HEK293 (cell line): ENCODE results near the gene PCDHAC2.

Experiments
- CTCF ChIA-PET: fragments of 350-600 bp; formaldehyde crosslinking; extraction: SDS; loops from one replicate; lab custom pipeline; 2021; ENCODE audit warnings: antibody characterized with exemption; lab: Yijun Ruan, JAX
- POLR2A ChIA-PET: fragments of 300-600 bp; formaldehyde crosslinking; extraction: SDS; loops from one replicate; lab custom pipeline; 2020; ENCODE audit warnings: antibody characterized with exemption, inconsistent platforms; lab: Yijun Ruan, JAX
- H3K27ac ChIP-seq: fragments of 200-500 bp; sonication (Bioruptor generic); 2 replicates; pipeline ENCODE4 v1.5.1; 2014; ENCODE audit warnings: low read depth, low read length, control low read depth, inconsistent platforms; ENCODE audit errors: extremely low read depth
- H3K36me3 ChIP-seq, 2 experiments: fragments of 200-500 bp in 1 of 2; sonication (Bioruptor generic) in 1 of 2; 1 replicate in 1 of 2; 2 replicates in 1 of 2; pipeline ENCODE4 v1.5.1; 2014 to 2017; ENCODE audit warnings: inconsistent platforms in 2 of 2, low read length in 2 of 2; ENCODE audit not compliant: control insufficient read depth in 2 of 2, insufficient read depth in 1 of 2
- H3K4me1 ChIP-seq: fragments of 200-500 bp; sonication (Bioruptor generic); 2 replicates; pipeline ENCODE4 v1.5.1; 2014; ENCODE audit warnings: mild to moderate bottlenecking, low read length, inconsistent platforms; ENCODE audit not compliant: control insufficient read depth, insufficient read depth
- H3K4me3 ChIP-seq: 2 replicates; pipeline ENCODE4 v1.5.1; 2011; ENCODE audit warnings: low read depth, mild to moderate bottlenecking, control low read depth, low read length, moderate library complexity
- H3K9me3 ChIP-seq: fragments of 200-500 bp; sonication (Bioruptor generic); 2 replicates; pipeline ENCODE4 v1.5.1; 2014; ENCODE audit warnings: low read depth, low read length, inconsistent platforms; ENCODE audit not compliant: control insufficient read depth, insufficient read depth
- ATF2 ChIP-seq: fragments of 450-650 bp; formaldehyde crosslinking; IDR thresholded peaks from 2 replicates; pipeline ENCODE4 v1.5.1; 2016; ENCODE audit warnings: missing biosample characterization, missing genetic modification characterization, low read depth
- GLI2 ChIP-seq: fragments of 450-650 bp; formaldehyde crosslinking; IDR thresholded peaks from 2 replicates; pipeline ENCODE4; 2017; ENCODE audit warnings: missing biosample characterization, missing genetic modification characterization, low read depth, borderline replicate concordance
- OSR2 ChIP-seq: fragments of 450-650 bp; formaldehyde crosslinking; IDR thresholded peaks from 2 replicates; pipeline ENCODE4 v1.5.1; 2016; ENCODE audit warnings: missing biosample characterization, missing genetic modification characterization
- PRDM10 ChIP-seq: fragments of 450-650 bp; formaldehyde crosslinking; IDR thresholded peaks from 2 replicates; pipeline ENCODE4 v1.5.1; 2016; ENCODE audit warnings: missing biosample characterization, missing genetic modification characterization
- SCRT1 ChIP-seq: fragments of 450-650 bp; formaldehyde crosslinking; IDR thresholded peaks from 2 replicates; pipeline ENCODE4 v1.5.1; 2016; ENCODE audit warnings: missing biosample characterization, missing genetic modification characterization, borderline replicate concordance
- ZBTB1 ChIP-seq: fragments of 450-650 bp; formaldehyde crosslinking; IDR thresholded peaks from 2 replicates; pipeline ENCODE4 v1.5.1; 2016; ENCODE audit warnings: missing biosample characterization, missing genetic modification characterization
- ZBTB7A ChIP-seq: fragments of 450-650 bp; formaldehyde crosslinking; IDR thresholded peaks from 2 replicates; pipeline ENCODE4 v1.5.1; 2016; ENCODE audit warnings: low read depth, missing biosample characterization, missing genetic modification characterization
- ZNF10 ChIP-seq: fragments of 450-650 bp; formaldehyde crosslinking; IDR thresholded peaks from 2 replicates; pipeline ENCODE4 v1.5.1; 2017; ENCODE audit warnings: missing biosample characterization, missing genetic modification characterization
- ZNF133 ChIP-seq: fragments of 450-650 bp; formaldehyde crosslinking; IDR thresholded peaks from 2 replicates; pipeline ENCODE4 v1.5.1; 2016; ENCODE audit warnings: missing biosample characterization, missing genetic modification characterization
- ZNF138 ChIP-seq: fragments of 450-650 bp; formaldehyde crosslinking; IDR thresholded peaks from 2 replicates; pipeline ENCODE4 v1.5.1; 2016; ENCODE audit warnings: missing biosample characterization, missing genetic modification characterization, borderline replicate concordance
- ZNF175 ChIP-seq: fragments of 450-650 bp; formaldehyde crosslinking; IDR thresholded peaks from 2 replicates; pipeline ENCODE4 v1.5.1; 2016; ENCODE audit warnings: missing biosample characterization, missing genetic modification characterization
- ZNF280C ChIP-seq: fragments of 450-650 bp; formaldehyde crosslinking; IDR thresholded peaks from 2 replicates; pipeline ENCODE4 v1.5.1; 2016; ENCODE audit warnings: missing biosample characterization, missing genetic modification characterization
- ZNF513 ChIP-seq: fragments of 450-650 bp; IDR thresholded peaks from 2 replicates; pipeline ENCODE4 v1.5.1; 2018; ENCODE audit warnings: missing biosample characterization, missing genetic modification characterization
- ZNF518A ChIP-seq: fragments of 450-650 bp; formaldehyde crosslinking; conservative IDR thresholded peaks from 2 replicates; pipeline ENCODE4 v1.5.1; 2016; ENCODE audit warnings: low read depth, missing biosample characterization, missing genetic modification characterization
- ZNF621 ChIP-seq: fragments of 450-650 bp; formaldehyde crosslinking; IDR thresholded peaks from 2 replicates; pipeline ENCODE4 v1.5.1; 2017; ENCODE audit warnings: missing biosample characterization, missing genetic modification characterization
- ZNF670 ChIP-seq: fragments of 450-650 bp; formaldehyde crosslinking; IDR thresholded peaks from 2 replicates; pipeline ENCODE4 v1.5.1; 2016; ENCODE audit warnings: missing biosample characterization, missing genetic modification characterization, low read depth
- ZNF830 ChIP-seq: fragments of 450-650 bp; IDR thresholded peaks from 2 replicates; pipeline ENCODE4 v1.5.0; 2018; ENCODE audit warnings: missing biosample characterization, missing genetic modification characterization, low read depth, mild to moderate bottlenecking, moderate library complexity
- ZSCAN30 ChIP-seq: fragments of 450-650 bp; IDR thresholded peaks from 2 replicates; pipeline ENCODE4 v1.5.1; 2018; ENCODE audit warnings: missing biosample characterization, mild to moderate bottlenecking, missing genetic modification characterization, moderate library complexity
- ZXDB ChIP-seq: fragments of 450-650 bp; formaldehyde crosslinking; IDR thresholded peaks from 2 replicates; pipeline ENCODE4 v1.5.1; 2016; ENCODE audit warnings: missing biosample characterization, missing genetic modification characterization

PCDHAC2 gene

GRCh38 chr5:140951636-140952035 lies 14.6 kb upstream of the PCDHAC2 start:
- no peak overlapping the region for H3K27ac ChIP-seq
- ChIA-PET POLR2A (no interaction called here), CTCF (interaction anchor here (1.1 kb wide), 1 partner anchor 88 kb away, joined by 3 read pairs; no protein-coding TSS in a partner anchor)
- no peaks in the 10 kb centered on the region for H3K36me3 ChIP-seq
- TF ChIP-seq PRDM10 (tag by site-specific recombination) (no peak), ZNF830 (tag by site-specific recombination) (no peak), ZXDB (tag by site-specific recombination) (no peak), ZBTB1 (tag by site-specific recombination) (no peak), ZNF670 (tag by site-specific recombination) (no peak), ZNF133 (no peak), OSR2 (no peak), ZNF175 (tag by site-specific recombination) (no peak), GLI2 (tag by site-specific recombination) (no peak), SCRT1 (tag by site-specific recombination) (no peak), ZNF138 (tag by site-specific recombination) (no peak), ZNF621 (tag by site-specific recombination) (no peak), ZNF513 (tag by site-specific recombination) (no peak), ZSCAN30 (tag by site-specific recombination) (no peak), ZNF10 (no peak), ATF2 (tag by site-specific recombination) (no peak), ZBTB7A (tag by site-specific recombination) (no peak), ZNF518A (tag by site-specific recombination) (no peak), ZNF280C (tag by site-specific recombination) (no peak)
- no peaks in the 10 kb centered on the region for H3K4me1 ChIP-seq
- H3K4me3 ChIP-seq = no peak overlapping the region
- no peaks in the 10 kb centered on the region for H3K9me3 ChIP-seq
